K562 (cell line): Measurements from ENCODE around the gene TRAPPC2L. TPM values are rescaled to one million over a fixed set of nuclear protein-coding genes. Genes with fewer than 3 reads are reported as not detected.

ENCODE experiments used
- CC2D1A ChIP-seq: fragments of 450-650 bp; IDR thresholded peaks from 2 replicates; pipeline ENCODE4 v1.6.1; 2017; ENCODE audit warnings: mild to moderate bottlenecking
- CHD2 ChIP-seq: IDR thresholded peaks from 2 replicates; pipeline ENCODE4 v1.6.1; 2011; ENCODE audit warnings: low read depth, low read length
- CTCF ChIP-seq, 3 experiments: IDR thresholded peaks in 2 of 3; conservative IDR thresholded peaks in 1 of 3; 2 replicates each; pipeline ENCODE4 v1.5.1; 2011 to 2012; ENCODE audit warnings: low read length in 3 of 3, mild to moderate bottlenecking in 3 of 3, control low read depth in 2 of 3, improper control_type of control experiment in 1 of 3, inconsistent platforms in 1 of 3, low read depth in 1 of 3, mixed read lengths in 1 of 3, moderate library complexity in 1 of 3; ENCODE audit not compliant: insufficient read depth in 2 of 3
- MGA ChIP-seq: fragments of 450-650 bp; IDR thresholded peaks from 2 replicates; pipeline ENCODE4 v1.6.1; 2016; ENCODE audit warnings: mild to moderate bottlenecking, moderate library complexity
- NCOA6 ChIP-seq: fragments of 450-650 bp; IDR thresholded peaks from 2 replicates; pipeline ENCODE4 v1.6.1; 2017; ENCODE audit warnings: mild to moderate bottlenecking
- STAT6 ChIP-seq: sonication (generic); formaldehyde crosslinking; IDR thresholded peaks from 2 replicates; pipeline ENCODE4 v1.8.1; 2023; ENCODE audit warnings: mild to moderate bottlenecking, missing genetic modification reagents
- XRCC5 ChIP-seq: fragments of 200-400 bp; formaldehyde crosslinking; IDR thresholded peaks from 2 replicates; pipeline ENCODE4 v1.6.1; 2017; ENCODE audit warnings: low read depth, mild to moderate bottlenecking, low read length
- YY1 ChIP-seq, 3 experiments: IDR thresholded peaks; 2 replicates each; pipeline ENCODE4 v1.6.1; 2011; ENCODE audit warnings: low read length in 2 of 3, mild to moderate bottlenecking in 2 of 3, moderate library complexity in 2 of 3, borderline replicate concordance in 1 of 3, control low read depth in 1 of 3, low read depth in 1 of 3; ENCODE audit not compliant: insufficient read depth in 3 of 3, insufficient replicate concordance in 2 of 3, control insufficient read depth in 1 of 3, insufficient read length in 1 of 3; ENCODE audit errors: extremely low read depth in 1 of 3
- ZBTB7A ChIP-seq: IDR thresholded peaks from 2 replicates; pipeline ENCODE4 v1.6.1; 2011; ENCODE audit warnings: low read depth, mild to moderate bottlenecking, low read length, moderate library complexity, borderline replicate concordance; ENCODE audit not compliant: control insufficient read depth
- ZNF174 ChIP-seq: fragments of 250-450 bp; sonication (Bioruptor Pico); IDR thresholded peaks from 2 replicates; pipeline ENCODE4 v1.4.0; 2020; ENCODE audit warnings: mild to moderate bottlenecking
- polyA plus RNA-seq, 8 experiments: library from polyadenylated mRNA; depleted of rRNA in 4 of 8; stranded (reverse) in 5 of 8; unstranded in 3 of 8; fragments of >200 nt; fragmentation: Nextera tagmentation in 2 of 8; fragmentation: Illumina TruSeq in 1 of 8; extraction: Ambion mirVana in 2 of 8; extraction: Trizol in 1 of 8; gene quantifications; 2 replicates each; pipeline versions ENCODE4 v1.2.1 to v1.2.3, GENCODE V29; 2011 to 2014; ENCODE audit warnings: inconsistent platforms in 1 of 8, missing spikeins in 1 of 8
- total RNA-seq, 7 experiments: library from RNA; depleted of rRNA in 6 of 7; stranded (reverse); fragments of >200 nt in 6 of 7; fragmentation: Illumina TruSeq in 2 of 7; extraction: Trizol in 2 of 7; gene quantifications; 2 replicates each; pipeline versions ENCODE4 v1.2.1 to v1.2.3, GENCODE V29; 2011 to 2021; ENCODE audit warnings: low replicate concordance in 1 of 7

TRAPPC2L gene
- total and polyA plus RNA-seq, 9 of the 15 experiments (the other 6 are each of a cell fraction or from before 2014, with no cell fraction given), result 60.4 to 398 (median 97.5) TPM

- TF ChIP-seq YY1 (IDR thresholded peaks at IDR 0.05; ENCODE audit: borderline replicate concordance in 1 of 3, control insufficient read depth in 1 of 3, extremely low read depth in 1 of 3, insufficient read depth in 3 of 3, insufficient read length in 1 of 3, insufficient replicate concordance in 2 of 3, low read depth in 1 of 3, low read length in 2 of 3) (peak in 1 of 3 experiments; percentile 56), ZNF174 (no peak), CHD2 (no peak), STAT6 (CRISPR knock-in tag) (0 out of 2 replicates have a peak, but pooled peaks have one; percentile 42), CC2D1A (0 out of 2 replicates have a peak, but pooled peaks have one; percentile 6), XRCC5 (peak; percentile 57), CTCF (IDR thresholded peaks at IDR 0.05 in 2 of 3, conservative IDR thresholded peaks at IDR 0.05 in 1 of 3; ENCODE audit: insufficient read depth in 2 of 3, low read depth in 1 of 3, low read length in 3 of 3) (peak; percentile 79 to 89 (median 85)), NCOA6 (no peak), MGA (no peak), ZBTB7A (0 out of 2 replicates have a peak, but pooled peaks have one; percentile 46)
These were observed 907 bp downstream of the TRAPPC2L start (continued) for GRCh38 chr16:88857728-88858339.
